Measurements from ENCODE around the gene MBNL1.

- no peak for TF ChIP-seq CTCF (conservative IDR thresholded peaks at IDR 0.05; ENCODE audit: low read depth, low read length)
- no peak for TF ChIP-seq POLR2A (IDR thresholded peaks at IDR 0.05; ENCODE audit: low read depth, low read length)
- no peak for TF ChIP-seq NFE2L2 (IDR thresholded peaks at IDR 0.05; ENCODE audit: low read depth, low read length)
- no peak for TF ChIP-seq RFX5 (IDR thresholded peaks at IDR 0.05; ENCODE audit: low read depth, low read length)
- TF ChIP-seq SMC3 (IDR thresholded peaks at IDR 0.05; ENCODE audit: low read depth, low read length), result no peak
- no peak for TF ChIP-seq FOS (IDR thresholded peaks at IDR 0.05; ENCODE audit: low read depth, low read length)
- no peak for TF ChIP-seq MXI1 (IDR thresholded peaks at IDR 0.05; ENCODE audit: borderline replicate concordance, low read depth, low read length)
- no peak for TF ChIP-seq RAD21 (IDR thresholded peaks at IDR 0.05; ENCODE audit: low read length)
- TF ChIP-seq CHD1 (IDR thresholded peaks at IDR 0.05; ENCODE audit: low read depth, low read length), result no peak
These were observed 14.7 kb upstream of the MBNL1 start for GRCh38 chr3:152254041-152254440.
